Keratinocyte (primary cell): Measurements from ENCODE around the gene POTEH.
"Not testable (repeated sequence)": the region's sequence is repeated elsewhere in the genome, so short reads cannot be mapped to it uniquely, and the experiment has no call there.

Experiments
- EZH2 ChIP-seq: IDR thresholded peaks from one replicate; pipeline ENCODE4 v1.6.1; 2012; ENCODE audit warnings: inconsistent platforms, mild to moderate bottlenecking, low read length, moderate library complexity
- TF ChIP-seq, protein P1 (sequence below), 3 experiments: IDR thresholded peaks in 1 of 3; conservative IDR thresholded peaks in 1 of 3; optimal IDR thresholded peaks in 1 of 3; 2 replicates in 2 of 3; 3 replicates in 1 of 3; pipeline versions ENCODE3 to v1.5.1; 2011; ENCODE audit warnings: low read length in 3 of 3, mild to moderate bottlenecking in 3 of 3, moderate library complexity in 2 of 3, control low read depth in 1 of 3, inconsistent platforms in 1 of 3; ENCODE audit not compliant: insufficient read depth in 2 of 3; ENCODE audit errors: extremely low read depth in 1 of 3

- TF ChIP-seq, protein P1, sequence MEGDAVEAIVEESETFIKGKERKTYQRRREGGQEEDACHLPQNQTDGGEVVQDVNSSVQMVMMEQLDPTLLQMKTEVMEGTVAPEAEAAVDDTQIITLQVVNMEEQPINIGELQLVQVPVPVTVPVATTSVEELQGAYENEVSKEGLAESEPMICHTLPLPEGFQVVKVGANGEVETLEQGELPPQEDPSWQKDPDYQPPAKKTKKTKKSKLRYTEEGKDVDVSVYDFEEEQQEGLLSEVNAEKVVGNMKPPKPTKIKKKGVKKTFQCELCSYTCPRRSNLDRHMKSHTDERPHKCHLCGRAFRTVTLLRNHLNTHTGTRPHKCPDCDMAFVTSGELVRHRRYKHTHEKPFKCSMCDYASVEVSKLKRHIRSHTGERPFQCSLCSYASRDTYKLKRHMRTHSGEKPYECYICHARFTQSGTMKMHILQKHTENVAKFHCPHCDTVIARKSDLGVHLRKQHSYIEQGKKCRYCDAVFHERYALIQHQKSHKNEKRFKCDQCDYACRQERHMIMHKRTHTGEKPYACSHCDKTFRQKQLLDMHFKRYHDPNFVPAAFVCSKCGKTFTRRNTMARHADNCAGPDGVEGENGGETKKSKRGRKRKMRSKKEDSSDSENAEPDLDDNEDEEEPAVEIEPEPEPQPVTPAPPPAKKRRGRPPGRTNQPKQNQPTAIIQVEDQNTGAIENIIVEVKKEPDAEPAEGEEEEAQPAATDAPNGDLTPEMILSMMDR (optimal IDR thresholded peaks at IDR 0.05 in 1 of 3, IDR thresholded peaks at IDR 0.05 in 1 of 3, conservative IDR thresholded peaks at IDR 0.05 in 1 of 3; ENCODE audit: extremely low read depth in 1 of 3, insufficient read depth in 2 of 3, low read length in 3 of 3) = not testable (repeated sequence)
- TF ChIP-seq EZH2 = not testable (repeated sequence)
Measured at GRCh38 chr22:15669430-15669829, 20.4 kb upstream of the POTEH start.
